Measurements from ENCODE around the gene LMOD3. TPM values are rescaled to one million over a fixed set of nuclear protein-coding genes. Genes with fewer than 3 reads are reported as not detected.

Gene LMOD3
- total and polyA plus RNA-seq, 2 of the 8 experiments (the other 6 are each of a cell fraction or from before 2014, with no cell fraction given) = not detected

GRCh38 chr3:69085168-69085832, 37.1 kb downstream of the LMOD3 start:
- no peak overlapping the region for H2BK20ac ChIP-seq (ENCODE audit: low read length)
- H3K4ac ChIP-seq (replicated peaks; ENCODE audit: insufficient read length, low read depth, low read length) = no peak overlapping the region
- H4K5ac ChIP-seq (ENCODE audit: insufficient read length, low read depth, low read length) = peak overlapping the region; percentile 13
- ChIA-PET CTCF (ENCODE audit: partially characterized antibody) (interaction anchor here (0.6 to 0.7 kb wide), 3 partner anchors 69 to 863 kb away, joined by 3 to 4 read pairs (median 3); no protein-coding TSS in a partner anchor), POLR2A (ENCODE audit: partially characterized antibody) (interaction anchor here (1.1 kb wide), 1 partner anchor 72 kb away, joined by 3 read pairs; the partner anchor contains the start of gene EOGT)
- H3K18ac ChIP-seq (ENCODE audit: extremely low read depth, low read length) = peak overlapping the region; percentile 75; the same call in 1 of the 2 replicates
- no peak overlapping the region for H3K27ac ChIP-seq (ENCODE audit: low read depth, low read length)
- no peak overlapping the region for H2BK5ac ChIP-seq (ENCODE audit: low read depth, low read length)
- no peak overlapping the region for H3K23ac ChIP-seq (ENCODE audit: insufficient read length)
- no peaks in the 10 kb centered on the region for H3K36me3 ChIP-seq (ENCODE audit: control insufficient read depth in 2 of 4, insufficient read depth in 4 of 4, low read length in 3 of 4)
- peak overlapping the region; percentile 82 to 99 (median 91) for H3K4me3 ChIP-seq (ENCODE audit: extremely low read depth in 1 of 4, insufficient read depth in 2 of 4, low read depth in 3 of 4, low read length in 4 of 4)
- peak overlapping the region; percentile 43; the same call in 1 of the 2 replicates for H2AFZ ChIP-seq (ENCODE audit: low read length)
- no peak for DNase-seq (ENCODE audit: low read depth in 1 of 2, low spot score in 2 of 2)
- no peak overlapping the region for H4K8ac ChIP-seq (ENCODE audit: extremely low read depth, insufficient read depth, low read length)
- FAIRE-seq = no peak
- H3K79me1 ChIP-seq (ENCODE audit: low read depth, low read length) = no peaks in the 10 kb centered on the region
- no peaks in the 10 kb centered on the region for H3K9me3 ChIP-seq (ENCODE audit: insufficient read depth in 2 of 2, low read depth in 1 of 2, low read length in 1 of 2)
- H3K56ac ChIP-seq (replicated peaks; ENCODE audit: insufficient read length, low read depth, low read length) = no peak overlapping the region
- no peaks in the 10 kb centered on the region for H3K79me2 ChIP-seq (ENCODE audit: control insufficient read depth in 1 of 2, insufficient read depth in 2 of 2, low read length in 2 of 2)
- peaks cover 6 to 12% (median 11%) of the 10 kb centered on the region in 4 experiments; a peak in 6 of 7 replicates for H3K4me1 ChIP-seq (replicated peaks in 1 of 4; ENCODE audit: control insufficient read depth in 3 of 4, insufficient read depth in 4 of 4, low read length in 3 of 4)
- H3K14ac ChIP-seq (ENCODE audit: insufficient read length) = no peak overlapping the region
- WGBS, 2 experiments (ENCODE audit: extremely low coverage in 1 of 2, insufficient coverage in 1 of 2, insufficient read length in 1 of 2, insufficient replicate concordance in 2 of 2, low coverage in 1 of 2, low lambda C conversion rate in 2 of 2, missing lambda C conversion rate in 1 of 2) = 3% methylated on average over 25 of the region's 26 CpGs; no CpG with 5 or more reads in 1 of the 2 experiments
- peaks cover 0 to 1% of the 10 kb centered on the region in 2 experiments for H4K20me1 ChIP-seq (replicated peaks in 1 of 2; ENCODE audit: control insufficient read depth in 1 of 2, insufficient read depth in 2 of 2, low read length in 2 of 2)
- H3K27me3 ChIP-seq (replicated peaks in 1 of 4; ENCODE audit: control insufficient read depth in 3 of 4, extremely low read depth in 1 of 4, insufficient read depth in 3 of 4, low read length in 3 of 4) = no peaks in the 10 kb centered on the region
- no peak overlapping the region for H2BK120ac ChIP-seq (replicated peaks; ENCODE audit: low read depth, low read length)
- peak overlapping the region in 3 of 4 experiments; percentile 27 to 52 (median 44); a peak in 5 of 7 replicates for H3K9ac ChIP-seq (replicated peaks in 1 of 4; ENCODE audit: extremely low read depth in 1 of 4, low read depth in 3 of 4, low read length in 3 of 4)
- peaks cover 4% of the 10 kb centered on the region for H3K23me2 ChIP-seq (ENCODE audit: low read depth, low read length)
- no peak overlapping the region; the same call in 1 of the 2 replicates for H2BK15ac ChIP-seq (ENCODE audit: low read length)
- peak overlapping the region; percentile 79 to 99 for H3K4me2 ChIP-seq (ENCODE audit: insufficient read depth in 1 of 2, low read depth in 2 of 2, low read length in 2 of 2)
- H2BK12ac ChIP-seq (ENCODE audit: low read depth, low read length) = 0 out of 2 replicates have a peak overlapping the region, but pooled peaks have one; percentile 33
- no peak overlapping the region for H4K91ac ChIP-seq (replicated peaks; ENCODE audit: insufficient read length, low read length)
- H2AK5ac ChIP-seq (ENCODE audit: low read depth, low read length) = no peak overlapping the region
- TF ChIP-seq HDAC6 (IDR thresholded peaks at IDR 0.05; ENCODE audit: low read depth, low read length) (no peak), ASH2L (IDR thresholded peaks at IDR 0.05; ENCODE audit: low read length) (no peak), SIN3A (conservative IDR thresholded peaks at IDR 0.05 in 1 of 2, IDR thresholded peaks at IDR 0.05 in 1 of 2; ENCODE audit: low read depth in 1 of 2, low read length in 2 of 2) (no peak; a peak in 1 of 4 replicates), TAF1 (IDR thresholded peaks at IDR 0.05; ENCODE audit: low read depth, low read length) (no peak), SUZ12 (IDR thresholded peaks at IDR 0.05; ENCODE audit: low read length) (no peak), KDM4A (IDR thresholded peaks at IDR 0.05; ENCODE audit: low read depth, low read length, severe bottlenecking) (peak; percentile 53), CBX5 (IDR thresholded peaks at IDR 0.05; ENCODE audit: low read depth, low read length) (no peak), CTBP2 (IDR thresholded peaks at IDR 0.05; ENCODE audit: borderline replicate concordance, insufficient read depth, insufficient read length, low read length) (no peak), TCF12 (IDR thresholded peaks at IDR 0.05; ENCODE audit: low read depth, low read length) (no peak), PHF8 (conservative IDR thresholded peaks at IDR 0.05; ENCODE audit: low read depth, low read length) (peak; percentile 39; the same call in 1 of the 2 replicates), BCL11A (IDR thresholded peaks at IDR 0.05; ENCODE audit: low read depth in 2 of 2, low read length in 2 of 2) (no peak), SAP30 (IDR thresholded peaks at IDR 0.05; ENCODE audit: insufficient read depth, insufficient replicate concordance, low read length) (peak; percentile 59)

All from H1 (cell line).